Ishikawa (cell line): ENCODE data around the gene PIGL.

Experiments
- CEBPB ChIP-seq: IDR thresholded peaks from 2 replicates; pipeline ENCODE4 v1.6.1; 2012
- CREB1 ChIP-seq: IDR thresholded peaks from 2 replicates; pipeline ENCODE4 v1.6.1; 2012; ENCODE audit warnings: low read depth
- EGR1 ChIP-seq: IDR thresholded peaks from 2 replicates; pipeline ENCODE4 v1.6.1; 2012
- EP300 ChIP-seq: IDR thresholded peaks from 2 replicates; pipeline ENCODE4 v1.6.1; 2012; ENCODE audit warnings: borderline replicate concordance
- FOXM1 ChIP-seq: IDR thresholded peaks from 2 replicates; pipeline ENCODE4 v1.6.1; 2012; ENCODE audit warnings: low read depth, borderline replicate concordance
- MAX ChIP-seq: IDR thresholded peaks from 2 replicates; pipeline ENCODE4 v1.6.1; 2012
- NFIC ChIP-seq: IDR thresholded peaks from 2 replicates; pipeline ENCODE4 v1.6.1; 2012
- RAD21 ChIP-seq: IDR thresholded peaks from 2 replicates; pipeline ENCODE4 v1.6.1; 2012; ENCODE audit warnings: low read depth
- TAF1 ChIP-seq: IDR thresholded peaks from 2 replicates; pipeline ENCODE4 v1.6.1; 2012; ENCODE audit warnings: low read depth, mild to moderate bottlenecking
- TCF12 ChIP-seq: IDR thresholded peaks from 2 replicates; pipeline ENCODE4 v1.6.1; 2012; ENCODE audit warnings: low read depth
- TEAD4 ChIP-seq: IDR thresholded peaks from 2 replicates; pipeline ENCODE4 v1.6.1; 2012
- YY1 ChIP-seq: IDR thresholded peaks from 2 replicates; pipeline ENCODE4 v1.6.1; 2012; ENCODE audit warnings: low read depth
- ZBTB7A ChIP-seq: IDR thresholded peaks from 2 replicates; pipeline ENCODE4 v1.6.1; 2012; ENCODE audit warnings: low read depth
- TF ChIP-seq, protein P1 (sequence below): IDR thresholded peaks from 2 replicates; pipeline ENCODE4 v1.6.1; 2012; ENCODE audit warnings: low read depth, mild to moderate bottlenecking
- TF ChIP-seq, protein P2 (sequence below): IDR thresholded peaks from 2 replicates; pipeline ENCODE4 v1.6.1; 2012

Gene PIGL

DNA sequence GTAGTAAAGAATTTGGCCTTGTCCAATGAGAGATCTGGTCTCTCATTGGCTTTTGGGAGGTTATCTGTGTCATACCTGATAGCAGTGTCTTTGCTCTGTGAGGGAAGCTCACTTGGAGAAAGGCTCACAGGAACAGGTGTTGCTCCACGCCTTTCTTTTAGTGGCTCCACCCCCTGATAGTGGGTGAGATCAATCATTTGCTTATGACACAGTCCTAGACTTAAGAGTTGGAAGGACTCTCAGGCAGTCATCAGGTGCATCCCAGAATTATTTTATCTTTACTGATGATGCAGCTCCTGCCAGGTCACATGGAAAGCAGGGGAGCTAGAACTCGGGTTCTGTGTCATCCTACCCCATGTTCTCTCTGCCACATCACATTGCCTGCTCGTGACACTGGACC, 76.9 kb downstream of the PIGL start:
- TF ChIP-seq CEBPB (no peak), YY1 (no peak), CREB1 (no peak), FOXM1 (no peak)

DNA sequence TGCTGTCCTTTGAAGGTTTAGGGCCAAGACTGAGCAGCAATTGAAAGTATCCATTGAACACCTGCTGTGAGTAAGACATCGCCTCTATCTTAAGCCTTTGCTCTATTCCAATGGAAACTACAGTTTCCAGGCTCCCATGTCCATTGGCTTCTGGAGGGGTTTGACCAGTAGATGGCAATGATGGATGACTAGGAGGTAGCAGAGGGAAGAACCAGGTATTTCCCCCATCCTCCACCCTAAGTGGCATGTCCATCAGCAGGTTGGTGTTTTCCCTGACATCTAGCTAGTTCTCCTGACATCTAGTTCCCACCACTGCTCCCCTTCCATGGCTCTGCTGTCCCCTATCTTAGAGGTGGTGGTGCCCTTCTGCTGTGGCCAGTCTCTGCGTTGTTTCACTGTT, 77.5 kb downstream of the PIGL start:
- TF ChIP-seq, protein P1, sequence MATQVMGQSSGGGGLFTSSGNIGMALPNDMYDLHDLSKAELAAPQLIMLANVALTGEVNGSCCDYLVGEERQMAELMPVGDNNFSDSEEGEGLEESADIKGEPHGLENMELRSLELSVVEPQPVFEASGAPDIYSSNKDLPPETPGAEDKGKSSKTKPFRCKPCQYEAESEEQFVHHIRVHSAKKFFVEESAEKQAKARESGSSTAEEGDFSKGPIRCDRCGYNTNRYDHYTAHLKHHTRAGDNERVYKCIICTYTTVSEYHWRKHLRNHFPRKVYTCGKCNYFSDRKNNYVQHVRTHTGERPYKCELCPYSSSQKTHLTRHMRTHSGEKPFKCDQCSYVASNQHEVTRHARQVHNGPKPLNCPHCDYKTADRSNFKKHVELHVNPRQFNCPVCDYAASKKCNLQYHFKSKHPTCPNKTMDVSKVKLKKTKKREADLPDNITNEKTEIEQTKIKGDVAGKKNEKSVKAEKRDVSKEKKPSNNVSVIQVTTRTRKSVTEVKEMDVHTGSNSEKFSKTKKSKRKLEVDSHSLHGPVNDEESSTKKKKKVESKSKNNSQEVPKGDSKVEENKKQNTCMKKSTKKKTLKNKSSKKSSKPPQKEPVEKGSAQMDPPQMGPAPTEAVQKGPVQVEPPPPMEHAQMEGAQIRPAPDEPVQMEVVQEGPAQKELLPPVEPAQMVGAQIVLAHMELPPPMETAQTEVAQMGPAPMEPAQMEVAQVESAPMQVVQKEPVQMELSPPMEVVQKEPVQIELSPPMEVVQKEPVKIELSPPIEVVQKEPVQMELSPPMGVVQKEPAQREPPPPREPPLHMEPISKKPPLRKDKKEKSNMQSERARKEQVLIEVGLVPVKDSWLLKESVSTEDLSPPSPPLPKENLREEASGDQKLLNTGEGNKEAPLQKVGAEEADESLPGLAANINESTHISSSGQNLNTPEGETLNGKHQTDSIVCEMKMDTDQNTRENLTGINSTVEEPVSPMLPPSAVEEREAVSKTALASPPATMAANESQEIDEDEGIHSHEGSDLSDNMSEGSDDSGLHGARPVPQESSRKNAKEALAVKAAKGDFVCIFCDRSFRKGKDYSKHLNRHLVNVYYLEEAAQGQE = no peak

DNA sequence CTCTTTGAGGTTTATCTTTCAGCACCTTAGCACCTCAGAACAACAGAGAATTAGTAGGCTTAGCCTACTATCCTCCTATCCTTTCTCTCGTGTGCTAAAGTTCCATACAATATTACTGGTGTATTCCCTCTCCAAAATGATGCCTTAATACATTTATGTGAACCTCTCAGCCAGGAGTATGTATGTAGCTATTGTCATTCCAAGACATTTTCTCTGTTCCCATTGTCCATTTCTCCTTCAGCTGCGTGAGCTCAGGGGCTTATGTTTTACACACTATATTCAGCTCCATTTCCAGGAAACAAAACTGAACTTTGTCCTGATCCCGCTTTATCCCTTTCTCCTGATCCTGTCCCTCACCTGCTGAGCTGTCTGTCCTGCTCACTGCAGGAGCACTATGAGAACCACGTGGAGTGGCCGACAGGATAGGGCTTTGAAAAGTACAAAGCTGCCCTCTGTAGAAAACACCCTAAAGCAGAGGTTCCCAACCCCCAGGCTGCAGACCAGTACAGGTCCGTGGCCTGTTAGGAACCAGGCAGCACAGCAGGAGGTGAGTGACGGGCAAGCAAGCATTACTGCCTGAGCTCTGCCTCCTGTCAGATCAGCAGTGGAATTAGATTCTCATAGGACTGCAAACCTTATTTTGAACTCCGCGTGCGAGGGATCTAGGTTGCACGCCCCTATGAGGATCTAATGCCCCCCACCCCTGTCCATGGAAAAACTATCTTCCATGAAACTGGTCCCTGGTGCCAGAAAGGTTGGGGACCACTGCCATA, 80.5 kb downstream of the PIGL start:
- TF ChIP-seq CEBPB (no peak), YY1 (no peak), MAX (no peak), NFIC (no peak), RAD21 (no peak)

- no peak for TF ChIP-seq TCF12
- TF ChIP-seq, protein P1 = no peak
- no peak for TF ChIP-seq YY1
- no peak for TF ChIP-seq ZBTB7A
- TF ChIP-seq EP300 = no peak
- TF ChIP-seq EGR1 = no peak
- TF ChIP-seq FOXM1 = no peak
- no peak for TF ChIP-seq TAF1
- TF ChIP-seq TEAD4 = no peak
- no peak for TF ChIP-seq CEBPB
- TF ChIP-seq MAX = no peak
- no peak for TF ChIP-seq RAD21
Measured at GRCh38 chr17:16298140-16298662, 81.2 kb downstream of the PIGL start.

GRCh38 chr17:16300554-16300953, 83.5 kb downstream of the PIGL start:
- TF ChIP-seq, protein P1 = no peak
- TF ChIP-seq FOXM1 = no peak
- no peak for TF ChIP-seq RAD21
- TF ChIP-seq CEBPB = no peak
- TF ChIP-seq MAX = no peak
- TF ChIP-seq, protein P2, sequence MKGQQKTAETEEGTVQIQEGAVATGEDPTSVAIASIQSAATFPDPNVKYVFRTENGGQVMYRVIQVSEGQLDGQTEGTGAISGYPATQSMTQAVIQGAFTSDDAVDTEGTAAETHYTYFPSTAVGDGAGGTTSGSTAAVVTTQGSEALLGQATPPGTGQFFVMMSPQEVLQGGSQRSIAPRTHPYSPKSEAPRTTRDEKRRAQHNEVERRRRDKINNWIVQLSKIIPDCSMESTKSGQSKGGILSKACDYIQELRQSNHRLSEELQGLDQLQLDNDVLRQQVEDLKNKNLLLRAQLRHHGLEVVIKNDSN = no peak
